Hepatocyte (in vitro differentiated cells): ENCODE measurements around the gene PAX7. TPM values are rescaled to one million over a fixed set of nuclear protein-coding genes. Genes with fewer than 3 reads are reported as not detected.

Experiments
- DNase-seq: peaks from one replicate; pipeline ENCODE4 v3.0.0-alpha.2; 2016; ENCODE audit warnings: low spot score
- H2AFZ ChIP-seq: fragments of 200-600 bp; sonication (generic); 2 replicates; pipeline ENCODE4 v1.6.0; 2016; ENCODE audit warnings: antibody characterized with exemption, mild to moderate bottlenecking
- H3K27ac ChIP-seq: fragments of 200-600 bp; sonication (generic); 2 replicates; pipeline ENCODE4 v1.5.1; 2016; ENCODE audit warnings: mild to moderate bottlenecking
- H3K27me3 ChIP-seq: fragments of 200-600 bp; sonication (generic); 2 replicates; pipeline ENCODE4 v1.6.1; 2016
- H3K36me3 ChIP-seq: fragments of 200-600 bp; sonication (generic); replicated peaks from 2 replicates; pipeline ENCODE4 v1.5.1; 2016; ENCODE audit warnings: low read depth; ENCODE audit not compliant: insufficient read depth
- H3K4me1 ChIP-seq: fragments of 200-600 bp; sonication (generic); 2 replicates; pipeline ENCODE4 v1.5.1; 2016; ENCODE audit warnings: mild to moderate bottlenecking, moderate library complexity; ENCODE audit not compliant: insufficient read depth
- H3K4me2 ChIP-seq: fragments of 200-600 bp; sonication (generic); 2 replicates; pipeline ENCODE4 v1.6.0; 2016
- H3K4me3 ChIP-seq: fragments of 200-600 bp; sonication (generic); 2 replicates; pipeline ENCODE4 v1.5.1; 2016; ENCODE audit warnings: mild to moderate bottlenecking
- H3K79me2 ChIP-seq: fragments of 200-600 bp; sonication (generic); 2 replicates; pipeline ENCODE4 v1.6.0; 2017; ENCODE audit warnings: mild to moderate bottlenecking
- H3K9me2 ChIP-seq: fragments of 200-600 bp; sonication (generic); replicated peaks from 2 replicates; pipeline ENCODE4 v1.6.0; 2017; ENCODE audit warnings: mild to moderate bottlenecking; ENCODE audit not compliant: insufficient read depth
- H3K9me3 ChIP-seq: fragments of 200-600 bp; sonication (generic); 2 replicates; pipeline ENCODE4 v1.5.1; 2016; ENCODE audit warnings: low read depth, mild to moderate bottlenecking
- H4K20me1 ChIP-seq: fragments of 200-600 bp; sonication (generic); 2 replicates; pipeline ENCODE4 v1.6.0; 2016; ENCODE audit warnings: mild to moderate bottlenecking; ENCODE audit not compliant: insufficient read depth, poor library complexity, severe bottlenecking
- CTCF ChIP-seq: fragments of 200-600 bp; sonication (generic); IDR thresholded peaks from 2 replicates; pipeline ENCODE4 v1.5.1; 2016; ENCODE audit warnings: antibody characterized with exemption, mild to moderate bottlenecking; ENCODE audit not compliant: poor library complexity
- EZH2 ChIP-seq: fragments of 200-600 bp; sonication (generic); IDR thresholded peaks from 2 replicates; pipeline ENCODE4 v1.6.1; 2016; ENCODE audit warnings: antibody characterized with exemption, mild to moderate bottlenecking, borderline replicate concordance
- EZH2phosphoT487 ChIP-seq: fragments of 200-600 bp; sonication (generic); IDR thresholded peaks from one replicate; pipeline ENCODE4 v1.6.1; 2018; ENCODE audit warnings: antibody characterized with exemption, mild to moderate bottlenecking, low read depth, moderate library complexity; ENCODE audit not compliant: unreplicated experiment, severe bottlenecking
- WGBS: methylation state at CpG from one replicate; pipeline ENCODE4 v1.1.6; 2016; ENCODE audit warnings: low lambda C conversion rate; ENCODE audit errors: missing lambda C conversion rate; 5-methylcytosine and 5-hydroxymethylcytosine counted together
- polyA plus RNA-seq: library from polyadenylated mRNA; unstranded; fragments of >200 nt; fragmentation: Nextera tagmentation; extraction: Ambion mirVana; gene quantifications from 2 replicates; pipeline ENCODE4 v1.2.1, GENCODE V29; 2016
- total RNA-seq: library from RNA; depleted of rRNA; stranded (reverse); fragments of >200 nt; gene quantifications from 2 replicates; pipeline ENCODE4 v1.2.3, GENCODE V29; 2014

PAX7 gene
- total and polyA plus RNA-seq, 2 experiments from 2014 or later: not detected

DNA sequence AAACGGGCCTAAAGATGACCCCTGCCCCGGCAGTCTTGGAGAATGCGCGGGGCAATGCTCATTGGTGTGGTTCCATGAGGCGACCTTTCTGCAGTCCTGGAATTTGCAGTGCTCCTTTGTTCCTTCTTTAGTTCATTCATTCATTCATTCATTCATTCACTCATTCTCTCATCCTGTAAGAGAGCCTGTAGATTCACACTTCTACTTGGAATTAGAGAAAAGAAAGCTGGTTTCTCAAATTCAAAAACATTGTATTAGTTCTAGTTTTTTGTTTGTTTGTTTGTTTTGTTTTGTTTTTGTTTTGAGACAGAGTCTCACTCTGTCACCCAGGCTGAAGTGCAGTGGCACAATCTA is 31.6 kb downstream of the PAX7 start:
- no peak overlapping the region for H3K4me2 ChIP-seq
- no peaks in the 10 kb centered on the region for H3K9me2 ChIP-seq
- no peaks in the 10 kb centered on the region for H4K20me1 ChIP-seq
- no peak overlapping the region for H2AFZ ChIP-seq
- no peaks in the 10 kb centered on the region for H3K4me1 ChIP-seq
- H3K9me3 ChIP-seq: no peaks in the 10 kb centered on the region
- H3K36me3 ChIP-seq: no peaks in the 10 kb centered on the region
- no peak for DNase-seq
- WGBS: 82% methylated on average over 5 of the region's 5 CpGs
- H3K27ac ChIP-seq: no peak overlapping the region
- H3K27me3 ChIP-seq: peaks cover 60% of the 10 kb centered on the region
- no peaks in the 10 kb centered on the region for H3K79me2 ChIP-seq
- H3K4me3 ChIP-seq: no peak overlapping the region
- TF ChIP-seq CTCF (no peak), EZH2 (no peak), EZH2phosphoT487 (no peak)

- Histone ChIP-seq H3K27me3 (peaks cover 36% of the 10 kb centered on the region), H3K27ac (no peak overlapping the region), H2AFZ (no peak overlapping the region), H3K9me3 (no peaks in the 10 kb centered on the region), H3K36me3 (no peaks in the 10 kb centered on the region), H3K4me2 (no peak overlapping the region), H4K20me1 (no peaks in the 10 kb centered on the region), H3K4me3 (no peak overlapping the region), H3K79me2 (no peaks in the 10 kb centered on the region), H3K9me2 (no peaks in the 10 kb centered on the region), H3K4me1 (peaks cover 3% of the 10 kb centered on the region)
- DNase-seq: no peak
- 70% methylated on average over 7 of the region's 7 CpGs for WGBS
- TF ChIP-seq CTCF: no peak
- TF ChIP-seq EZH2: no peak
- TF ChIP-seq EZH2phosphoT487: no peak
Observed at GRCh38 chr1:18666317-18666920, 35.8 kb downstream of the PAX7 start.

DNA sequence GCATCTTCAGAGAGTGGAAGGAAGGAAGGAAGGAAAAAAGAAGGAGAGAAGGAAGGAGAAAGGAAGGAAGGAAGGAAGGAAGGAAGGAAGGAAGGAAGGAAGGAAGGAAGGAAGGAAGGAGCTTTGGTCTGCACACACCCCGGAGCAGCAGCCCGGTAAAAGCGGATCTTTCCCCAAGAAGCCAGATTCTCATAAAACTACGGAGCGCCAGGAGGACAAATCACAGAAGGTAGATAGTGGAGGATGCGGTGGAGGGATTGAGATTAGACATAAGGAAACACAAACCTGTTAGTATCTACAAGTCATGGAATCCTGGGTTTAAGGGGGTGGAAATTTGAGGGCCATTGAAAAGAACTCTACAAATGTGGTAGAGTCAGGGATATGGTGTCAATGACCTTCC is 36.7 kb downstream of the PAX7 start:
- no peak for TF ChIP-seq CTCF
- TF ChIP-seq EZH2: no peak
- no peak for TF ChIP-seq EZH2phosphoT487
- Histone ChIP-seq H3K36me3 (no peaks in the 10 kb centered on the region), H3K9me3 (no peaks in the 10 kb centered on the region), H2AFZ (no peak overlapping the region), H3K4me3 (no peak overlapping the region), H3K4me1 (peaks cover 3% of the 10 kb centered on the region), H3K4me2 (no peak overlapping the region), H3K79me2 (no peaks in the 10 kb centered on the region), H3K27ac (no peak overlapping the region), H3K9me2 (no peaks in the 10 kb centered on the region), H3K27me3 (peaks cover 33% of the 10 kb centered on the region), H4K20me1 (no peaks in the 10 kb centered on the region)
- DNase-seq: no peak
- WGBS: 98% methylated on average over 6 of the region's 6 CpGs

- TF ChIP-seq CTCF (no peak), EZH2 (no peak), EZH2phosphoT487 (no peak)
- no peak overlapping the region for H3K4me2 ChIP-seq
- H3K9me2 ChIP-seq: no peaks in the 10 kb centered on the region
- WGBS: 55% methylated on average over 2 of the region's 2 CpGs
- no peak overlapping the region for H2AFZ ChIP-seq
- H3K27ac ChIP-seq: no peak overlapping the region
- no peaks in the 10 kb centered on the region for H3K9me3 ChIP-seq
- peaks cover 3% of the 10 kb centered on the region for H3K4me1 ChIP-seq
- no peaks in the 10 kb centered on the region for H4K20me1 ChIP-seq
- H3K27me3 ChIP-seq: peaks cover 27% of the 10 kb centered on the region
- H3K79me2 ChIP-seq: no peaks in the 10 kb centered on the region
- no peak for DNase-seq
- no peaks in the 10 kb centered on the region for H3K36me3 ChIP-seq
- H3K4me3 ChIP-seq: no peak overlapping the region
Observed at GRCh38 chr1:18668046-18668445, 37.4 kb downstream of the PAX7 start.
